ENCODE measurements around the gene METAP1D. TPM values are rescaled to one million over a fixed set of nuclear protein-coding genes. Genes with fewer than 3 reads are reported as not detected.

The METAP1D gene
- total and polyA plus RNA-seq, 2 of the 4 experiments (the other 2 are of a cell fraction): 3.4 to 5.5 TPM

DNA sequence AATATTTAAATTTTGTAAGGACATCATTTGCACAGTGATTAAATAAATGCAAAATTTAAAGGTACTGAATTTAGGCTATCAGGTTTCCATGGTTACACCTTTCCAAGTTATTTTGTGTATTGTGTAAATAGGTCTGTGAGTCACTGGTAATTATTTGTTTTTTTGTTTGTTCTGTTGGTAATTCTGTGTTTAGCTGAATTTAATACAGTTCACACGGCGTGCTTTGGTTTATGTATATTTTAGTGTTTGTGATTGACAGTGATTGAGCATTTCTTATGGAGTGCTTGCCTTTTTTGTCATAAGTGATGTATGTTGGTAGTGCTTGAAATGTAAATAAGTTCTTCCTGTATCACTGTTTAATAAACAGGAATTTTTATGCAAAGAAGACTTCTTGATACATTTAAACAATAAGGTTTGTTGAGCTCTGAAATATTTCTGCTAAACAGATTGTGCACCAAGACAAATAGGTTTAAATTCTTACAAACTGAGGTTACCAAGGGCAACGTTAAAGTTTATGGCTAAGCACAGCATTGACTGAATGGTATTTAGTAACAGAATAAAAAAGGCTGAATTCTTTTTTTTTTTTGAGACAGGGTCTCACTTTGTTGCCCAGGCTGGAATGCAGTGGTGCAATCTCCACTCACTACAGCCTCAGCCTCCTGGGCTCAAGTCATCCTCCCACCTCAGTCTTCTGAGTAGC lies 47.3 kb downstream of the METAP1D start:
- no TSS peak for BruUV-seq (replicated peaks)
- CTCF ChIA-PET: interaction anchor here (1.7 kb wide), 1 partner anchor 9 kb away, joined by 9 read pairs; no protein-coding TSS in a partner anchor
- dilution Hi-C loops (cut with HindIII; ENCODE audit: low sequenced_read_pairs, unreplicated experiment): no loop called here
- Histone ChIP-seq H3K27ac (ENCODE audit: insufficient read depth, low read length) (no peak overlapping the region), H3K4me2 (ENCODE audit: low read depth, low read length) (no peak overlapping the region), H3K9me3 (ENCODE audit: control insufficient read depth, insufficient read depth, low read length) (no peaks in the 10 kb centered on the region), H2AFZ (replicated peaks; ENCODE audit: low read length, poor library complexity) (no peak overlapping the region), H4K20me1 (ENCODE audit: insufficient read depth, low read length) (no peaks in the 10 kb centered on the region), H3K23ac (ENCODE audit: low read depth, low read length) (no peak overlapping the region), H3K4me3 (ENCODE audit: insufficient read depth, low read depth, low read length) (no peak overlapping the region), H3K36me3 (ENCODE audit: control insufficient read depth, insufficient read depth, low read length) (no peaks in the 10 kb centered on the region), H2BK15ac (ENCODE audit: low read depth, low read length) (no peak overlapping the region), H3K27me3 (ENCODE audit: control insufficient read depth, insufficient read depth, low read length) (no peaks in the 10 kb centered on the region), H4K5ac (ENCODE audit: low read depth, low read length) (no peak overlapping the region), H2AK9ac (replicated peaks; ENCODE audit: low read depth, low read length, poor library complexity) (no peak overlapping the region), H4K8ac (ENCODE audit: low read depth in 2 of 2, low read length in 2 of 2) (no peak overlapping the region), H2AK5ac (ENCODE audit: low read depth, low read length) (no peak overlapping the region), H3K14ac (replicated peaks; ENCODE audit: low read depth, low read length) (no peak overlapping the region), H2BK120ac (ENCODE audit: low read depth, low read length) (no peak overlapping the region), H3K56ac (ENCODE audit: extremely low read depth, insufficient read depth, low read length) (no peak overlapping the region), H3K4ac (ENCODE audit: low read depth, low read length) (no peak overlapping the region), H3K9ac (ENCODE audit: low read depth, low read length) (no peak overlapping the region), H3K4me1 (ENCODE audit: control insufficient read depth, insufficient read depth, low read length) (peaks cover 5% of the 10 kb centered on the region), H3K79me1 (ENCODE audit: low read depth in 1 of 2, low read length in 2 of 2) (no peaks in the 10 kb centered on the region), H4K91ac (ENCODE audit: insufficient read depth, low read depth, low read length) (no peak overlapping the region), H3K9me1 (ENCODE audit: insufficient read depth, low read length) (0 out of 2 replicates have a peak, but pooled peaks cover 4% of the 10 kb centered on the region), H2BK20ac (ENCODE audit: low read depth, low read length) (no peak overlapping the region), H2BK5ac (ENCODE audit: low read depth, low read length, poor library complexity, severe bottlenecking) (no peak overlapping the region), H3K18ac (ENCODE audit: low read depth, low read length) (no peak overlapping the region)
- POLR2A ChIA-PET (ENCODE audit: unreplicated experiment): no interaction called here
- no peak for ATAC-seq (ENCODE audit: low read depth)
- WGBS, 2 experiments (ENCODE audit: extremely low coverage in 2 of 2, insufficient read length in 1 of 2): no CpG with 5 or more reads among the region's 3 CpGs
- intact Hi-C loops (cut with micrococcal nuclease): no loop called here
- TF ChIP-seq CEBPB (IDR thresholded peaks at IDR 0.05; ENCODE audit: low read depth, low read length): no peak
- no peak for TF ChIP-seq CHD1 (IDR thresholded peaks at IDR 0.05; ENCODE audit: low read depth, low read length)
- TF ChIP-seq RAD21 (IDR thresholded peaks at IDR 0.05; ENCODE audit: low read length): no peak
- TF ChIP-seq POLR2A (IDR thresholded peaks at IDR 0.05; ENCODE audit: low read depth, low read length): no peak
- TF ChIP-seq, protein P1, sequence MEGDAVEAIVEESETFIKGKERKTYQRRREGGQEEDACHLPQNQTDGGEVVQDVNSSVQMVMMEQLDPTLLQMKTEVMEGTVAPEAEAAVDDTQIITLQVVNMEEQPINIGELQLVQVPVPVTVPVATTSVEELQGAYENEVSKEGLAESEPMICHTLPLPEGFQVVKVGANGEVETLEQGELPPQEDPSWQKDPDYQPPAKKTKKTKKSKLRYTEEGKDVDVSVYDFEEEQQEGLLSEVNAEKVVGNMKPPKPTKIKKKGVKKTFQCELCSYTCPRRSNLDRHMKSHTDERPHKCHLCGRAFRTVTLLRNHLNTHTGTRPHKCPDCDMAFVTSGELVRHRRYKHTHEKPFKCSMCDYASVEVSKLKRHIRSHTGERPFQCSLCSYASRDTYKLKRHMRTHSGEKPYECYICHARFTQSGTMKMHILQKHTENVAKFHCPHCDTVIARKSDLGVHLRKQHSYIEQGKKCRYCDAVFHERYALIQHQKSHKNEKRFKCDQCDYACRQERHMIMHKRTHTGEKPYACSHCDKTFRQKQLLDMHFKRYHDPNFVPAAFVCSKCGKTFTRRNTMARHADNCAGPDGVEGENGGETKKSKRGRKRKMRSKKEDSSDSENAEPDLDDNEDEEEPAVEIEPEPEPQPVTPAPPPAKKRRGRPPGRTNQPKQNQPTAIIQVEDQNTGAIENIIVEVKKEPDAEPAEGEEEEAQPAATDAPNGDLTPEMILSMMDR (conservative IDR thresholded peaks at IDR 0.05; ENCODE audit: low read depth, low read length): no peak
- no peak for TF ChIP-seq SMC3 (IDR thresholded peaks at IDR 0.05; ENCODE audit: low read depth, low read length)
- no peak for TF ChIP-seq RFX5 (IDR thresholded peaks at IDR 0.05; ENCODE audit: low read depth, low read length)
- TF ChIP-seq, protein P2, sequence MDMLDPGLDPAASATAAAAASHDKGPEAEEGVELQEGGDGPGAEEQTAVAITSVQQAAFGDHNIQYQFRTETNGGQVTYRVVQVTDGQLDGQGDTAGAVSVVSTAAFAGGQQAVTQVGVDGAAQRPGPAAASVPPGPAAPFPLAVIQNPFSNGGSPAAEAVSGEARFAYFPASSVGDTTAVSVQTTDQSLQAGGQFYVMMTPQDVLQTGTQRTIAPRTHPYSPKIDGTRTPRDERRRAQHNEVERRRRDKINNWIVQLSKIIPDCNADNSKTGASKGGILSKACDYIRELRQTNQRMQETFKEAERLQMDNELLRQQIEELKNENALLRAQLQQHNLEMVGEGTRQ (IDR thresholded peaks at IDR 0.05; ENCODE audit: low read depth, low read length): no peak
- DNase-seq: no peak
- in situ Hi-C loops (cut with MboI; ENCODE audit: low sequenced_read_pairs): no loop called here
